Stomach (tissue), 4 donors: ENCODE results near the gene KLHL3.

Experiments
- POLR2A ChIP-seq, 4 donors: fragments of 450-650 bp; IDR thresholded peaks; one replicate each; pipeline ENCODE4 v1.6.1; 2016; ENCODE audit warnings: antibody characterized with exemption in 4 of 4, control low read depth in 2 of 4, mild to moderate bottlenecking in 1 of 4, moderate library complexity in 1 of 4
- POLR2AphosphoS5 ChIP-seq, 3 donors: sonication (generic); formaldehyde crosslinking; IDR thresholded peaks; one replicate each; pipeline ENCODE4 v1.6.1; 2016; ENCODE audit warnings: antibody characterized with exemption in 3 of 3
- TF ChIP-seq, protein P1 (sequence below), 7 experiments: fragments of 450-650 bp in 4 of 7; fragments of 200-600 bp in 3 of 7; sonication (generic) in 3 of 7; IDR thresholded peaks; one replicate each; pipeline ENCODE4 v1.5.1; 2016 to 2019; ENCODE audit warnings: antibody characterized with exemption in 7 of 7, control low read depth in 2 of 7, mild to moderate bottlenecking in 1 of 7

DNA sequence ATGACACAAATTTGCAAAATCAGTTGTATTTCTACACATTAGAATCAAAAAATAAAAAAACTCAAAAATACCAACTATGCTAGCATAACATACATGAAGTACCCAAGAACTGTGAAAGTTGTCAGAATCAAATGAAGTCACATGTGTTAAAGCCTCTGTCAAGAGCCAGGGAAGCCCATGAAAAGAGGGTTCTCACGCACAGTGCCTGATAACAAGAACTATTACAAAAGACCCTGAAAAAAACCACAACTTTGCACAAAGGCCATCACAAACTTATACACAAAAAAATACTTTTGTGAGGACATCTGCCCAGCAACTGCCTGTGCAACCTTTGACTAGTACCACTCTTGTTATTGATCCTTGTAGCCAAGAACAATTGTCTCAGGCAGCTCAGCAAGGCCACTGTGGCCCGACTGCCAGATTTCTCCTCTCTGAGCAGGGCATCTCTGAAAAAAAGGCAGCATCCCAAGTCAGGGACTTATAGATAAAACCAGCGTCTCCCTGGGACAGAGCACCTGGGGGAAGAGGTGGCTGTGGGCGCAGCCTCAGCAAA, 47.2 kb upstream of the KLHL3 start:
- no peak for TF ChIP-seq POLR2A (IDR thresholded peaks at IDR 0.05)
- TF ChIP-seq, protein P1, sequence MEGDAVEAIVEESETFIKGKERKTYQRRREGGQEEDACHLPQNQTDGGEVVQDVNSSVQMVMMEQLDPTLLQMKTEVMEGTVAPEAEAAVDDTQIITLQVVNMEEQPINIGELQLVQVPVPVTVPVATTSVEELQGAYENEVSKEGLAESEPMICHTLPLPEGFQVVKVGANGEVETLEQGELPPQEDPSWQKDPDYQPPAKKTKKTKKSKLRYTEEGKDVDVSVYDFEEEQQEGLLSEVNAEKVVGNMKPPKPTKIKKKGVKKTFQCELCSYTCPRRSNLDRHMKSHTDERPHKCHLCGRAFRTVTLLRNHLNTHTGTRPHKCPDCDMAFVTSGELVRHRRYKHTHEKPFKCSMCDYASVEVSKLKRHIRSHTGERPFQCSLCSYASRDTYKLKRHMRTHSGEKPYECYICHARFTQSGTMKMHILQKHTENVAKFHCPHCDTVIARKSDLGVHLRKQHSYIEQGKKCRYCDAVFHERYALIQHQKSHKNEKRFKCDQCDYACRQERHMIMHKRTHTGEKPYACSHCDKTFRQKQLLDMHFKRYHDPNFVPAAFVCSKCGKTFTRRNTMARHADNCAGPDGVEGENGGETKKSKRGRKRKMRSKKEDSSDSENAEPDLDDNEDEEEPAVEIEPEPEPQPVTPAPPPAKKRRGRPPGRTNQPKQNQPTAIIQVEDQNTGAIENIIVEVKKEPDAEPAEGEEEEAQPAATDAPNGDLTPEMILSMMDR (IDR thresholded peaks at IDR 0.05): no peak
- no peak for TF ChIP-seq POLR2AphosphoS5 (IDR thresholded peaks at IDR 0.05)
